ENCODE results near the gene MBNL1. TPM values are rescaled to one million over a fixed set of nuclear protein-coding genes. Genes with fewer than 3 reads are reported as not detected.
"Not testable (repeated sequence)": the region's sequence is repeated elsewhere in the genome, so short reads cannot be mapped to it uniquely, and the experiment has no call there.

Gene MBNL1
- total RNA-seq, 1 donor from 2014 or later, result 110 TPM

DNA sequence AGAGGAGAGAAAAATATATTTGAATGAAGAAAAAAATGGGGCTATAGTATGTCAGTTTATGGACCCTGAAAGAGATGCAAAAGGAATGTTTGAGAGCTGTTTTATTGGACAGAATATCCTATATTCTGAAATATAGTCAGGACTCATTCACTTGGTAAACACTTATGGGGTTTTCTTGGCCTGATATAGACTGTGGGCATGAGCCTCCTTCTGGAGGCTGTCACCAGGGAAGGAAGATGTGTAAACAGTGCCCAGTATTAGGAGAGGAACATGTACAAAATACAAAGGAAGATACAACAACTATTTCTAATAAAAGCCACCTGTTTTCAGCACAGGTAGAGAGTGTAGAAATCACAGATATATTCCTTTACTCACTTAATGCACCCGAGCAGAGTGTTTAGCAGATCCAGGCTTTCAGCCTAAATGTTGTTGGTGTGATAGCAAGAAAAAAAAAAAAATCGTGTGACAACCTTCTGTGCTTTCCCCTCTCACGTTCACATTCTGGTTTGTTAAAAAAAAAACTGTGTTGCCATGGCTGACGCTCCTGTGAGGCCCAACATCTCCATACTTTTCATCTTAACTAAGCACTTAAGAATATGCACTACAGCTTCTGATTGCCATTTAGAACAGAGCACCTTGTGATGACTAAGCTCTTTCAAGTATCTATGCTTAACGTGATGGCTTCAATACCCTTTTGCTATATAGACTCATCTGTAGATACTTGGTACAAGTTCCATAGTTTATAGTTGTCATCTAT is 134.1 kb downstream of the MBNL1 start:
- DNase-seq (ENCODE audit: low read depth), result peak; percentile 67

DNA sequence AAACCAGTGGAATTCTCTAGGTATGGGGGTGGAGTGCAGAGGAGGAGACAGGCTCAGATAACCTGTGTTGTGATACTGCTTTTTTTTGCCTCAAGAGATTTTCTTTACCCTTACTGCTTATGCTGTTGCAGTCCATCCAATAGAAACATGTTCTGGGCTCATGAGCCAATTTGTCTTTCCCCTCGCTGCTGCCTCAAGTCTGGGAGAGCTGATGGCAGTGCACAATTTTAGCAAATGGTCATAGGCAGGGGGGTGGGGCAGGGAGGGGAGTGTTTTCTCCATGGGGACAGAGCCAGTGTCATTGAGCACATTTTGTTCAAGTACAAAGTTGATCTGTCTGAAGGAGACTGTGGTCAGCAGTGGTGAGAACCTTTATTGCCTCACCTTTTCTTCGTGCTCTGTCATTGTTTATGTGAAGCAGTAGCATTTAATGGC is 134.9 kb downstream of the MBNL1 start:
- peak; percentile 85 for DNase-seq (ENCODE audit: low read depth)

DNA sequence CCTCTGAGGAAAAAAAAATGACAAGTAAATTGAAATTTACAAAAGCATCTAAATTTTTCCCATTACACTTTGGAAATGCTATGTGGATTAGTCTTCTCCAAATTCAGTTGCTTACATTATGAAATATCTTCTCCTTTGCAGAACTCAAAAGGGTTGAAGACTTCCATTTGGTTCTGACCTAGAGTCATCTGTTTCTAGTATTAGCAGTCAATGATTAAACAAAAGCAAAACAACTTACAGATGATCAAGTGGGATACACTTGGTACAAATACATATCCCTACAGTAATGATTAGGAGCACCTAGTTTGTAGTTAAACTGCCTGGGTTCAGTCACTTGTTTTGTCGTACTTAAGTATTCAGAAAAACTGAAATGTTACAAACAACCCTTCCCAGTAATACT is 136.2 kb downstream of the MBNL1 start:
- DNase-seq (ENCODE audit: low read depth), result peak; percentile 76

DNA sequence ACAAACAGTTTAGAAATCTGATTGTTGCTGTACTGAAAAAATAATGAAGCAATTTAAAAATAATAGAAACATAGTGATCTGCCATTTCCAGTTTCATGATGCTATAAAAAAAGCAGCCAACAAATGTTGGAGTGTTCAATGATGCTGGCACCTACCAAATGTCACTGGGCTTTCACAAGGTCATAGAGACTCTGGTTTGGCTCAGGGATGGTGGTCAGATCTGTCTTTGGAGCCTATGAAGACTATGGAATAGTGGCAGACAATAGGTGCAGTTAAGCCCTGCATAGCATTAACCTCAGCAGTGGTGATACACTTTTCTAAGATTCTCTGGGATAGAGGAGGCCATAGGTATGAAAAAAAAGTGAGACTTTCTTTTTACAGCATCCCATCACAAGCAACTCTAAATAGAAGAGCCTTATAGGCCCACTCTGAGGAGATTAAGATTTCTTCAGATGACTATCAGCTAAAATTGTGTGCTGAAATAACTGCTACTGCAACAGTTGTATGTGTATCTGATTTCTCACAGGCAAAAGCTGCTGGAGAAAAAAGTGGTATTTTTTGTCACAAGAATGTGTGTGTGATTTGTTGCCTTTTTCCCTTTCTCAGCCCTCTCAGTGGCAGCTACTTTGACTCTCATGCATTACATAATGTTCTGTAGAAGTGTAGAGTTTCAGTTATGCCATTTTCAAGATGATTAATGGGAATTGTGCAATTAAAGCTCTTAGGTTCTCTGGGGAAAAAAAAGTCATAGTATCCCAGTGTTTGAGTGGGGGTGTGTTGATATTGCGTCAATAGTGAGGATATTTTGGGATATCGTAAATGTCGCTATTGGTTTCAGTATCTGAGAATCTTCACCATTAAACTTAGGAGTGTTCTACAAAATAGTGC is 137.4 kb downstream of the MBNL1 start:
- peak; percentile 82 for DNase-seq (ENCODE audit: low read depth)

DNA sequence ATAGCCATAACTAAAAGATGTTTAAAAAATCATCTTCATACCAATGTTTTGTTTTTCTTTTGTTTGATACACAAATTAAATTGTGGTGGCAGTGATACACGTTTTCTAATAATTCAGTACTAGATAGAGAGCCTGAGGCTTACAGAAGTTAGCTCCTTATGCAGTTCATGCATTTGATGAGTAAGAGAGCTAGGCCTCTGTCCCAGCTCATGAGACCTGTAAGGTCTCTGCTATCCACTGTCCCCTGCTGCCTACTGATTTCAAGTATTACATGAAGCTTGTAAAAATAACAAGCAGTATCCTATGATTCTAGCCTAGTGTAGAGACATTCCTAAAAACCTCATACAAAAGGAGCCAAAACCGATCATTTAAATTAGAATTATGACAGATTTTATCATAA is 144.5 kb downstream of the MBNL1 start:
- no peak for DNase-seq (ENCODE audit: low read depth)

DNA sequence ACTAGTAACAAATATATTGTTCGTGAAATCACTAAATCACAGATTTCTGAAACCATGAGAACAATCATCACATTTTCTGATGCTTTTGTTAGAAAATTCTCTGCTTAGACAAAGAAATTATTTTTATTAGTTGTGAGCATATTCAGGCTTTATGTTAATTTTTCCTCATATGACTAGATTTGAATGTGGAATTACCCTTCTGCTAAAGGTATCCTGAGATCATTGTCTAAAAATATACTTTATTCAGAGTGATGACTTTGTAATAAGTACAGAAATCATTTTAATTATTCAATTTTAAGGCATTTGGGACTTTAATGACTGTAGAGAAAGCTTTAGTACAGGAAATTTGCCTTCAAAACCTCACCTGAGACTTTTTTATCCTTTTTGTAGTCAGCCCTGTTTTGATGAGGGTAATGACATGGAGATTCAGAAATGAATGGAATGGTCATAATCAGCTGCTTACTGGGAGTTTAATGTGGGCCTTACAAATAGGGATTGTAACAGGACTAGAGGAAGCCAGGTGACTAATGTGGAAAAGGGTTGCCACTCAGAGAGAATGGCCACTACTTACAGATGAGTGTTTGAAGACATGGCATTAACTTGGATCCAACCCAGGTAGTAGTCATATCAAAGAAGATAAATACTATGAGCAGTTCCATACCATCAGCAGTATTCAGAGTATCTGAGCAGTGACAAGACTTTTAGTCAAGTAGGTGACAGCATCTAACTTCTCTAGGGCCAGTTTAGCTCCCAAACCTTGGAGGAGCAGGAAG is 148.3 kb downstream of the MBNL1 start:
- DNase-seq (ENCODE audit: low read depth), result peak; percentile 29

DNA sequence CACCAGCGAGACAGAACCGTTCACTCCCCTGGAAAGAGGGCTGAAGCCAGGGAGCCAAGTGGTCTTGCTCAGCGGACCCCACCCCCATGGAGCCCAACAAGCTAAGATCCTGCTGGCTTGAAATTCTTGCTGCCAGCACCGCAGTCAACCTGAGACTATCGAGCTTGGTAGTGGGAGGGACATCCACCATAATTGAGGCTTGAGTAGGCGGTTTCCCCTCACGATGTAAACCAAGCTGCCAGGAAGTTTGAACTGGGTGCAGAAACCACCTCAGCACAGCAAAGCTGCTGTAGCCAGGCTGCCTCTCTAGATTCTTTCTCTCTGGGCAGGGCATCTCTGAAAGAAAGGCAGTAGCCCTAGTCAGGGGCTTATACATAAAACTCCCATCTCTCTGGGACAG is 151.0 kb downstream of the MBNL1 start:
- DNase-seq (ENCODE audit: low read depth), result no peak

DNA sequence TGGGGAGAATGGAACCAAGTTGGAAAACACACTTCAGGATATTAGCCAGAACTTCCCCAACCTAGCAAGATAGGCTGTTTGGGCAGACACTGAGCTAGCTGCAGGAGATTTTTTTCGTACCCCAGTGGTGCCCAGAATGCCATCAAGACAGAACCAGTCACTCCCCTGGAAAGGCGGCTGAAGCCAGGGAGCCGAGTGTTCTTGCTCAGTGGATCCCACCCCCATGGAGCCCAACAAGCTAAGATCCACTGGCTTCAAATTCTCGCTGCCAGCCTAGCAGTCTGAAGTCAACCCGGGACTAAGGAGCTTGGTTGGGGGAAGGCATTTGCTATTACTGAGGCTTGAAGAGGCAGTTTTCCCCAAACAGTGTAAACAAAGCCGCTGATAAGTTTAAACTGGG is 152.4 kb downstream of the MBNL1 start:
- no peak for DNase-seq (ENCODE audit: low read depth)

DNA sequence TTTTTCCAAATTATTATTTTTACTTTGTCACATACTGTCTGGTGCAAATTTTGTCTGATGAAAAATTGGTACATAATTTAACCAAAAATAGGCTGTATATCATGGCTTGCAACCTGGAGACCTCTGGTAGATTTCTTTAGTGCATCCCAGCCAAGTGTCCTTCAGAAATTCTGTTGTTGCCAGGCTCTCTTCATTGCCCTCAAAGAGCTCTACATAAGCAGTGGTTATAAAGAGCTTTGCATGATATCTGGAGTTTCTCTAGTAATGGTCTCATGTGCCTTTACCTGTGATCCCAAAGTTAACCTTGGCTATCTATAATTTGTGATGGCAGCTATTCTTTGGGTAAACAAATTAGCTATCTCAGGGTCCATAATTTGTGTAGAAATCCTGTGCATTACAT is 157.7 kb downstream of the MBNL1 start:
- no peak for DNase-seq (ENCODE audit: low read depth)

DNA sequence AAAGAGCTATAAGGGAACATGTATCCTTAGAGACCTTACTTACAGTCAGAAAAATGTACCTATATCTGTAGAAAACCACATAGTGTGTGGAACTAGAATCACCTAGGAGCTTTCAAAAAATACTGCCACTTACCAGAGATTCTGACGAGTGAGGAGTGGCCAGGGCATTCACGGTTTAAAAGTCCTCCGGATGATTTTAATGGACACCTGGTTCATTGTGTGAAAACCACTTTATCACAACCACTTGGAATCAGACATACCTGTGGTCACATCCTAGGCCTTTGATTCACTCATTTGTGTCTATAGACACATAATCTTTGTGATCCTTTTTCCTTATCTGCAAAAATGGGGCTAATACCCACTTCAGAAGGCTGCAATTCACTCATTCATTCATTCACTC is 159.8 kb downstream of the MBNL1 start:
- peak; percentile 21 for DNase-seq (ENCODE audit: low read depth)

DNA sequence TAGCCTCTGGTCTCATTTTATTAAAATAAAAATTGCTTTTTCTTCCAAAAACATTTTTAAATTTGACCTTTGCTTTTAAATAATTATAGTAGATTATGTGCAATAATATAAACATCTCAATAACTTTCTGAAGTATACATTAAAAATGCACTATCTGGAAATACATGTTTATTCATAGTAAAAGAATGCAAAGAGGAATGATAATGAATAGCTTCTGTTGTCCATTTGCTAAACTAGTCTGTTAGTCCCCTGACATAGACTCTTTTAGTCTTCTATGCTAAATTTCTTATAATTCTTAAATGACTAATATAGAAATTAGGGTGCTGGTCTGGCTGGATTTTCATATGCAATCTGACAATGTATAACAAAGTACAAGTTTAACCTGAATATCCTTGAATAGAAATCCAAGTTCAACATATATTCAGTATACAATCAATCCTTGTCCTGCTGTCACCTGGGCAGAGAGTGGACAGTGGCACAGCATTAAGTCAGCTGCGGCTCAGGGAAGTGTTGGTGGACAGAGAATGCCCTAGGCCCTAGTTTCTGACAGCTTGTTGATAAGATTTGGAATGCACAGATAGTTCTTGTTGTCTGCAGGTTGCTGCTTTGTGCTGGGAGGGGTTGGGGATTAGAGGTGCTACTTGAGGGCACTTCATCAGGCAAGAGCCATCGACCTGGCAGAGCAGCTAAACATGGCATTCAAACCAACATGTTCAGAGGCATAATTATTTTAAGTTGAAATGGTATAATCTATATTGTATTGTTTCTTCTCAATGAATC is 161.7 kb downstream of the MBNL1 start:
- no peak for DNase-seq (ENCODE audit: low read depth)

DNA sequence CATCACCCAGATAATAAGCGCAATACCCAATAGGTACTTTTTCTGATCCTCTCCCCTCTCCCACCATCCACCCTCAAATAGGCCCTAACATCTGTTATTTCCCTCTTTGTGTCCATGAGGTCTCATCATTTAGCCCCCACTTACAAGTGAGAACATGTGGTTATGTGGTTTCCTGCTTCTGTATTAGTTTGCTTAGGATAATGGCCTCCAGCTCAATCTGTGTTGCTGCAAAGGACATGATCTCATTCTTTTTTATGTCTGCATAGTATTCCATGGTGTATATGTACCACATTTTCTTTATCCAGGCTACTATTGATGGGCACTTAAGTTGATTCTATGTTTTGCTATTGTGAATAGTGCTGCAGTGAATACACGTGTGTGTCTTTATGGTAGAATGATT is 165.4 kb downstream of the MBNL1 start:
- no peak for DNase-seq (ENCODE audit: low read depth)

DNA sequence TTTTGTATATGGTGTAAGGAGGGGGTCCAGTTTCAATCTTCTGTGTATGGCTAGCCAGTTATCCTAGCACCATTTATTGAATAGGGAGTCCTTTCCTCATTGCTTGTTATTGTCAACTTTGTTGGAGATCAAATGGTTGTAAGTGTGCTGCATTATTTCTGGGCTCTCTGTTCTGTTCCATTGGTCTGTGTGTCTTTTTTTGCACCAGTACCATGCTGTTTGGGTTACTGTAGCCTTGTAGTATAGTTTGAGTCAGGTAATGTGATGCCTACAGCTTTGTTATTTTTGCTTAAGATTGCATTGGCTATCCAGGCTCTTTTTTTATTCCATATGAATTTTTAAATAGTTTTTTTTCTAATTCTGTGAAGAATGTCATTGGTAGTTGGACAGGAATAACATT is 166.5 kb downstream of the MBNL1 start:
- DNase-seq (ENCODE audit: low read depth), result not testable (repeated sequence)

DNA sequence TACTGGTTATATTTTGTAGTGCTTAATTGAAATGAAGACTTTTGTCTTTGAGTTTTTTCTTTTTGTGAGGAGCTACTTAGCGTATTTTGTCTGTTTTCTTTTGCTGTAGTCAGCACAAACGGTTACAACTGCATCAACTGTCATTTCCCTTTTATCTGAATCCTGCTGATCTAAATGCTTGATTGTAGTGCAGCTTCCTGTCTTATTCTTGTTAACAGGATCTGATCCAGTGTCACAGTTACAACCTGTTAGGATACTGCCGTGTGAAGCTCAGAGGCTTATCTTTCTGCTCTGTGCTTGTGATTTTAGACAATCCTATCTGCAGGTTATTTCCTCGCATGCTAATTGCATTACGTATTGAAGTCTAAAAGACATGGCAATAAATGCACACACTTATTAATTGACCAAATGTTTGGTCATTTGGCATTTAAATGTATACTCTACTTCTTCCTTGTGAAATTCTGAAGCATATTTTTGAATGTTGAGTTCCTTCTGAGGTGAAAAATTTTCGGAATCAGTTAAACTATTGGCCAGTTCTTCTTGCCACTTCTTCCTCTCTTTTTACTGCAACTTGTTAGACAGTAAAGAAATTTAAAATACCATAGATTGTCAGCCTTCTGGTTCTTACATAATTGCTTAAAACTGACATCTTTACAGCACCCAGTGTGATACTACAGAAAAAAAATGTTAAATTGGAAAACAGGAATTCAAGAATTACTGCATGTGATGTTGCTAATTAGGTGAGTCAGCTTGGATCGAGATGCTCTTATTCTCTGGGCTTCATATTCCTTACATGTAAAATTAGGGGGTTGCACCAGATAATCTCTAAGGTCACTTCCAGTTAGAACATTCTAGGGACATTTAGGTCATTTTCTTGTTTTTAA is 168.2 kb downstream of the MBNL1 start:
- DNase-seq (ENCODE audit: low read depth), result no peak

DNA sequence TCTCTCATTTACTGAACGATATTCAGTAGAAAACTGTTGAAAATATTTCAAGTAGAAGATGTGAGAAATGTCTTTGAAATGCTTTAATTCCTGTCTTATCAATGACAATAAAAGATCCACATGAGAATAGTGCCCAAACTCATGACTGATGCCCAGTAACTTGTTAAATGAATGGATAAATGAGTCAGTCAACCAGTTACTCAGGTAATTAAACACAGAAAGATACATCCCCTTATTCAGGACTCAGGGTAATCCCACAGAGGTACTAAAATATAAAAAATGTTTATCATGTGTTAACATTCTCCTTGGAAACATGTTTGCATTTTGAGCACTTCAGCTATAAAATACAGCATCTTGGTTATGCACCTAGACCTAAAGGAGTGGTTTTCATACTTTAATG is 169.5 kb downstream of the MBNL1 start:
- DNase-seq (ENCODE audit: low read depth), result no peak

DNA sequence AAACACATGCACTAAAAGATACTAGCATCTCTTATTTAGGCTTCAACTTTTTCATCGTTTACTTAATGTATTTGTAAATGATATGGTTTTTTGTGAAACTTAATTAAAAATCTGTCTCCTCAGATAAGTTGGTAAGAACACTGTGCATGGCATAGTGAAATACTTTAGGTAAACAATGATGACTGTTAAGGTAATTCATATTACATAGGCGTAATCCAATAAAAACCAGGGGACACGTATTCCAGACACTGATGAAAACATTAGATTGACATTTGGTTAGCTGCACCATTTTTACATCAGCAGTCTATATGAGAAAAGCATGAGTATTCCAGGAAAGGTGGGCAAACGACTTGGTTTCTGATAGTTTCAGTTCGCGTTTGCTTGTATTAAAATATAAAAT is 170.0 kb downstream of the MBNL1 start:
- no peak for DNase-seq (ENCODE audit: low read depth)

DNA sequence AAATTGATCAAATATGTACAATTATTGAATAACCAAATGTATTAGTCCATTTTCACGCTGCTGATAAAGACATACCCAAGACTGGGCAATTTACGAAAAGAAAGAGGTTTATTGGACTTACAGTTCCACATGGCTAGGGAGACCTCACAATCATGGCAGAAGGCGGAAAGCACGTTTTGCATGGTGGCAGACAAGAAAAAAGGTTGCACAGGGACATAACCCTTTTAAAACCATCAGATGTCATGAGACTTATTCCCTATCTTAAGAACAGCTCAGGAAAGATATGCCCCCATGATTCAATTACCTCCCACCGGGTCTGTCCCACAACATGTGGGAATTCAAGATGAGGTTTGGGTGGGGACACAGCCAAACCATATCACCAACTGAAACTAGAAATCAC is 171.5 kb downstream of the MBNL1 start:
- DNase-seq (ENCODE audit: low read depth), result not testable (repeated sequence)

DNA sequence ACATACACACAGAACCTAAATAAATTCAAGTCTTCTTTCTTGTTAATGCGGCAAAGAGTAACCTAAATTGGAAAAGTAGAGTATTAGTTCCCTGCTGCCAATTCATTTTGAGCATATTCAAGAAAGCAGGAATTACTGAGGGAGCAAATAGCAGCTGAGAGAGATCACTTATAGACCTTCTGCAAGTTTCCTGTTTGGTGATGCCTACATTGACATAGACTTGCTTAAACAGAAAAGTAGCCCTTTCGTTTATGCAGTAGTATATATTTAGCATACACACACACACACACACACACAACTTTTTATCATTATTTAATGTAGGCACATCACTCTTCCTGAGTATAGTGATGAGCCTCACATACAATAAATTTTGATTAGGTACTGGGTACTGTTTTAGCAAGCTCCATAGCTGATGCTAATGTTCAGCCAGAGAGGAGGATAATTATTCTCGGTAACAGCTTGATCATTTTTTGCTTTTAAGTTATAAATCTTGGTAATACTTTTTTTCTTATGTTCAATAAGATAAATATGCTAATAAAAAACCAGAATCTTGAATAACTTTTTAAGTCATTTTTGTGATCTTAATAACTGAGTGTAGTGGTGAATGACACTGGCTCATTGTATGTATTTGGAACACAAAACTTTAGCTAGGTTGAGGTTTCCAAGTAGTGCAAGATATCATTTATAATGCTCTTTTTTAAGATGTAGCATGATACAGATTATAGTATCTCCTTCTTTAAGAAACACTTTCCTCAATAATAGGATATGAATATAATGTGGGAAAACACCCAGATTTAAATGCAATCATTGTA is 174.7 kb downstream of the MBNL1 start:
- DNase-seq (ENCODE audit: low read depth), result peak; percentile 16

DNA sequence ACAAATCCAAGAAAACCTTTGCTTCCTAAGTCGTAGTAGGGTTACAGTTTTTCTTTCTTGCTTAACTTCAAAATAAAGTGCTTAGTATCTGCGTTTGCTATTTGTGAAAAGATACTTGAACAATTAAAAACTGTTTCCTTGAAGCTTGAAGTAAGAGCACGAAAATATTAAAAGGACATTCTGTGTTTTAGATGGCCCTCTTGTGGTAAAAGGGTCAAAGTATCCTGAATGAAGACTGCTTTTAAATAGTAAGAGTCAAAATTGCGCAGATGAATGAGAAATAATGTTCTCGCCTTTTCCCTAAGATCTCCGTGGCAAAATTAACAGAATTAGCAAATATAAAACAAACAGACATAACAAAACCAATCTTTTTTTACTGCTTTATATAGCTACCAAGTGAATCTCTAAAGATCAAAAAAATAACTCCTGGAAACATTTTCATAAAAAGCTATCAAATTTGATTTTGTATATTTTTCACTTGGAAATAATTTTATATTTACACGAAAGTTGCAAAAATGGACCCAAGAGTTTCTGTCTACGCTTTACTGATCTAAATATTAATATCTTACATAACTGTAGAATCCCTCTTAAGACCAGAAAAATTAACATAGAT is 175.4 kb downstream of the MBNL1 start:
- DNase-seq (ENCODE audit: low read depth), result peak; percentile 77
